Upper lobe of left lung (tissue), 4 donors: ENCODE measurements around the gene EXOSC9.

ENCODE experiments used
- CTCF ChIP-seq, 6 experiments: fragments of 450-650 bp in 4 of 6; fragments of 200-600 bp in 2 of 6; sonication (generic) in 2 of 6; IDR thresholded peaks; one replicate each; pipeline ENCODE4 v1.5.1; 2016 to 2019; ENCODE audit warnings: antibody characterized with exemption in 6 of 6
- POLR2AphosphoS5 ChIP-seq, 2 donors: sonication (generic); formaldehyde crosslinking; IDR thresholded peaks; one replicate each; pipeline ENCODE4 v1.5.1; 2017; ENCODE audit warnings: antibody characterized with exemption in 2 of 2

- TF ChIP-seq CTCF (IDR thresholded peaks at IDR 0.05), result no peak
- no peak for TF ChIP-seq POLR2AphosphoS5 (IDR thresholded peaks at IDR 0.05)
These were observed 18.3 kb downstream of the EXOSC9 start for GRCh38 chr4:121819216-121819965.
